ENCODE measurements around the gene GTPBP2.
"Not testable (repeated sequence)": the region's sequence is repeated elsewhere in the genome, so short reads cannot be mapped to it uniquely, and the experiment has no call there.

The GTPBP2 gene

GRCh38 chr6:43623880-43624785 is 4.9 kb downstream of the GTPBP2 start:
- DNase-seq: no peak

GRCh38 chr6:43622541-43622940 is 6.5 kb downstream of the GTPBP2 start:
- no peak for DNase-seq

- no peak for DNase-seq
Observed at GRCh38 chr6:43621836-43622180, 7.3 kb downstream of the GTPBP2 start.

- DNase-seq: no peak
Observed at GRCh38 chr6:43621078-43621835, 7.8 kb downstream of the GTPBP2 start.

- DNase-seq: no peak
Observed at GRCh38 chr6:43616725-43617472, 12.2 kb downstream of the GTPBP2 start.

GRCh38 chr6:43614396-43614730 is 14.7 kb downstream of the GTPBP2 start:
- DNase-seq: no peak

- DNase-seq: no peak
Observed at GRCh38 chr6:43613721-43614395, 15.2 kb downstream of the GTPBP2 start.

- no peak for DNase-seq
Observed at GRCh38 chr6:43610431-43610830, 18.6 kb downstream of the GTPBP2 start.

- DNase-seq: no peak
Observed at GRCh38 chr6:43609402-43609801, 19.7 kb downstream of the GTPBP2 start.

GRCh38 chr6:43608807-43609206 is 20.3 kb downstream of the GTPBP2 start:
- DNase-seq: no peak

GRCh38 chr6:43608310-43608763 is 20.7 kb downstream of the GTPBP2 start:
- peak; percentile 77 for DNase-seq

GRCh38 chr6:43606019-43606418 is 23.0 kb downstream of the GTPBP2 start:
- no peak for DNase-seq

- no peak for DNase-seq
Observed at GRCh38 chr6:43604174-43604573, 24.9 kb downstream of the GTPBP2 start.

- no peak for DNase-seq
Observed at GRCh38 chr6:43600595-43600994, 28.5 kb downstream of the GTPBP2 start.

- DNase-seq: no peak
Observed at GRCh38 chr6:43593938-43594337, 35.1 kb downstream of the GTPBP2 start.

GRCh38 chr6:43589564-43589963 is 39.5 kb downstream of the GTPBP2 start:
- DNase-seq: not testable (repeated sequence)

GRCh38 chr6:43588194-43588593 is 40.9 kb downstream of the GTPBP2 start:
- DNase-seq: no peak

- DNase-seq: no peak
Observed at GRCh38 chr6:43584892-43585570, 44.0 kb downstream of the GTPBP2 start.

- no peak for DNase-seq
Observed at GRCh38 chr6:43582911-43583310, 46.2 kb downstream of the GTPBP2 start.

- no peak for DNase-seq
Observed at GRCh38 chr6:43579171-43579570, 49.9 kb downstream of the GTPBP2 start.

GRCh38 chr6:43578748-43579147 is 50.3 kb downstream of the GTPBP2 start:
- no peak for DNase-seq

Measured in NCI-H2171 (cell line).